HCT116 (cell line): ENCODE measurements around the gene LSM6. TPM values are rescaled to one million over a fixed set of nuclear protein-coding genes. Genes with fewer than 3 reads are reported as not detected.

Source experiments
- ATAC-seq: fragments of 200-7000 bp; cut with Tn5 transposase; 2 replicates; pipeline ENCODE4 v1.9.1; 2020; ENCODE audit warnings: mild to moderate bottlenecking, moderate library complexity
- BruUV-seq: library from RNA; stranded (reverse); fragments of 400-500 nt; replicated peaks from 2 replicates; lab custom pipeline; 2021; lab: Mats Ljungman, UMichigan
- CTCF ChIA-PET: fragments of 300-600 bp; sonication (Branson Sonifier 250); formaldehyde crosslinking; loops from one replicate; lab custom pipeline; 2021; ENCODE audit warnings: antibody characterized with exemption; lab: Charles Lee
- POLR2A ChIA-PET: fragments of 300-600, 350-600 bp; sonication (Branson Sonifier 250); formaldehyde crosslinking; loops from one replicate; lab custom pipeline; 2021; ENCODE audit warnings: antibody characterized with exemption; lab: Charles Lee
- RAD21 ChIA-PET, 2 experiments: fragments of 300-600 bp; sonication (Branson Sonifier 250); formaldehyde crosslinking; loops; one replicate each; lab custom pipeline; 2023; ENCODE audit warnings: low total read pairs in 2 of 2; ENCODE audit not compliant: uncharacterized antibody in 2 of 2, unreplicated experiment in 2 of 2, low non-redundant PET in 1 of 2; lab: Charles Lee
- DNase-seq: peaks from one replicate; pipeline ENCODE4 v3.0.0-alpha.2; 2010; ENCODE audit warnings: low read depth, low spot score
- H2AFZ ChIP-seq: fragments of 200-600 bp; shearing (Covaris generic), sonication (generic); 2 replicates; pipeline ENCODE4 v1.6.1; 2017; ENCODE audit warnings: low read depth, mixed run types, mixed read lengths, antibody characterized with exemption, low read length; ENCODE audit not compliant: poor library complexity, severe bottlenecking
- H3K27ac ChIP-seq: 2 replicates; pipeline ENCODE4 v1.5.1; 2012; ENCODE audit warnings: low read depth, low read length
- H3K27me3 ChIP-seq: fragments of 200-600 bp; sonication (generic); 2 replicates; pipeline ENCODE4 v1.6.1; 2016; ENCODE audit warnings: mixed run types, low read length, mixed read lengths; ENCODE audit not compliant: insufficient read depth
- H3K36me3 ChIP-seq, 2 experiments: fragments of 200-500 bp in 1 of 2; fragments of 200-600 bp in 1 of 2; sonication (Bioruptor generic) in 1 of 2; sonication (generic) in 1 of 2; 2 replicates each; pipeline versions ENCODE4 v1.5.1 to v1.6.1; 2014 to 2016; ENCODE audit warnings: low read length in 2 of 2, inconsistent platforms in 1 of 2, mixed read lengths in 1 of 2, mixed run types in 1 of 2; ENCODE audit not compliant: insufficient read depth in 2 of 2, control insufficient read depth in 1 of 2
- H3K4me1 ChIP-seq, 2 experiments: fragments of 200-600 bp in 1 of 2; sonication (generic) in 1 of 2; 2 replicates each; pipeline versions ENCODE4 v1.5.1 to v1.6.1; 2012 to 2017; ENCODE audit warnings: low read length in 2 of 2, inconsistent platforms in 1 of 2, mild to moderate bottlenecking in 1 of 2, mixed read lengths in 1 of 2, mixed run types in 1 of 2, moderate library complexity in 1 of 2; ENCODE audit not compliant: insufficient read depth in 2 of 2, control insufficient read depth in 1 of 2
- H3K4me2 ChIP-seq: fragments of 200-600 bp; sonication (generic); 2 replicates; pipeline ENCODE4 v1.6.1; 2017; ENCODE audit warnings: mixed run types, low read length, mixed read lengths
- H3K4me3 ChIP-seq, 2 experiments: fragments of 200-600 bp in 1 of 2; sonication (generic) in 1 of 2; replicated peaks in 1 of 2; 2 replicates each; pipeline ENCODE4 v1.5.1; 2011 to 2016; ENCODE audit warnings: low read length in 2 of 2, control low read depth in 1 of 2, low read depth in 1 of 2, mild to moderate bottlenecking in 1 of 2, mixed read lengths in 1 of 2, mixed run types in 1 of 2
- H3K79me2 ChIP-seq: fragments of 200-600 bp; sonication (generic); 2 replicates; pipeline ENCODE4 v1.6.1; 2017; ENCODE audit warnings: mild to moderate bottlenecking, mixed run types, low read length, moderate library complexity, mixed read lengths; ENCODE audit not compliant: insufficient read depth
- H3K9ac ChIP-seq: fragments of 200-600 bp; sonication (generic); 2 replicates; pipeline ENCODE4 v1.6.1; 2016; ENCODE audit warnings: low read length, mixed read lengths
- H3K9me2 ChIP-seq: fragments of 200-600 bp; sonication (generic), shearing (Covaris generic); 2 replicates; pipeline ENCODE4 v1.6.1; 2017; ENCODE audit warnings: mixed run types, mild to moderate bottlenecking, moderate library complexity; ENCODE audit not compliant: insufficient read depth
- H3K9me3 ChIP-seq, 2 experiments: fragments of 200-500 bp in 1 of 2; fragments of 200-600 bp in 1 of 2; sonication (Bioruptor generic) in 1 of 2; sonication (generic) in 1 of 2; 2 replicates each; pipeline ENCODE4 v1.6.1; 2014 to 2017; ENCODE audit warnings: low read length in 2 of 2, mixed read lengths in 2 of 2, inconsistent platforms in 1 of 2, low read depth in 1 of 2, mild to moderate bottlenecking in 1 of 2, mixed run types in 1 of 2, moderate library complexity in 1 of 2; ENCODE audit not compliant: control insufficient read depth in 1 of 2, insufficient read depth in 1 of 2
- H4K20me1 ChIP-seq: fragments of 200-600 bp; sonication (generic), shearing (Covaris generic); 2 replicates; pipeline ENCODE4 v1.6.1; 2017; ENCODE audit warnings: mixed run types, mild to moderate bottlenecking, moderate library complexity; ENCODE audit not compliant: insufficient read depth
- CBX3 ChIP-seq: IDR thresholded peaks from 2 replicates; pipeline ENCODE4 v1.6.1; 2012; ENCODE audit warnings: low read depth
- CEBPB ChIP-seq: IDR thresholded peaks from 2 replicates; pipeline ENCODE4 v1.6.1; 2012; ENCODE audit warnings: low read depth
- EGR1 ChIP-seq: IDR thresholded peaks from 2 replicates; pipeline ENCODE4 v1.6.1; 2012; ENCODE audit warnings: low read depth
- EZH2 ChIP-seq: fragments of 200-600 bp; sonication (generic); IDR thresholded peaks from 2 replicates; pipeline ENCODE4 v1.6.1; 2017; ENCODE audit warnings: antibody characterized with exemption, mixed run types
- EZH2phosphoT487 ChIP-seq: fragments of 200-600 bp; IDR thresholded peaks from 2 replicates; pipeline ENCODE4 v1.6.1; 2018; ENCODE audit warnings: antibody characterized with exemption, borderline replicate concordance
- FOSL1 ChIP-seq: IDR thresholded peaks from 2 replicates; pipeline ENCODE4 v1.6.1; 2012; ENCODE audit warnings: low read depth
- POLR2A ChIP-seq: IDR thresholded peaks from 2 replicates; pipeline ENCODE4 v1.7.0; 2011; ENCODE audit warnings: borderline replicate concordance; ENCODE audit not compliant: insufficient read depth, insufficient read length; ENCODE audit errors: extremely low read depth
- RAD21 ChIP-seq: IDR thresholded peaks from 2 replicates; pipeline ENCODE4 v1.6.1; 2012; ENCODE audit warnings: low read depth, mild to moderate bottlenecking
- SIN3A ChIP-seq: IDR thresholded peaks from 2 replicates; pipeline ENCODE4 v1.6.1; 2012; ENCODE audit warnings: low read depth
- SP1 ChIP-seq: IDR thresholded peaks from 2 replicates; pipeline ENCODE4 v1.6.1; 2012; ENCODE audit warnings: low read depth
- ZNF274 ChIP-seq: fragments of 200-500 bp; sonication (Bioruptor generic); IDR thresholded peaks from 2 replicates; pipeline ENCODE4 v1.6.1; 2014; ENCODE audit warnings: mild to moderate bottlenecking, low read depth, low read length, inconsistent platforms
- intact Hi-C: fragments of 100-400 bp; cut with micrococcal nuclease; formaldehyde crosslinking; loops from 2 replicates; pipeline ENCODE4 v1.10.0; 2022
- total RNA-seq: library from RNA; stranded (reverse); gene quantifications from one replicate; pipeline ENCODE4 v1.2.1, GENCODE V29; 2021; ENCODE audit not compliant: unreplicated experiment
- TF ChIP-seq, protein P1 (sequence below), 3 experiments: fragments of 200-600 bp in 1 of 3; sonication (generic) in 1 of 3; IDR thresholded peaks in 2 of 3; conservative IDR thresholded peaks in 1 of 3; 2 replicates each; pipeline ENCODE4 v1.5.1; 2012 to 2017; ENCODE audit warnings: low read depth in 2 of 3, low read length in 2 of 3, antibody characterized with exemption in 1 of 3, borderline replicate concordance in 1 of 3, control low read depth in 1 of 3, mild to moderate bottlenecking in 1 of 3, mixed read lengths in 1 of 3, mixed run types in 1 of 3, moderate library complexity in 1 of 3; ENCODE audit not compliant: insufficient read depth in 1 of 3
- TF ChIP-seq, protein P2 (sequence below): IDR thresholded peaks from 2 replicates; pipeline ENCODE4 v1.6.1; 2011; ENCODE audit warnings: mild to moderate bottlenecking, low read length, moderate library complexity; ENCODE audit not compliant: insufficient replicate concordance; ENCODE audit errors: extremely low read depth
- TF ChIP-seq, protein P3 (sequence below): IDR thresholded peaks from 2 replicates; pipeline ENCODE4 v1.6.1; 2012

Gene LSM6
- total RNA-seq, 1 experiment from 2014 or later = 57.4 TPM

DNA sequence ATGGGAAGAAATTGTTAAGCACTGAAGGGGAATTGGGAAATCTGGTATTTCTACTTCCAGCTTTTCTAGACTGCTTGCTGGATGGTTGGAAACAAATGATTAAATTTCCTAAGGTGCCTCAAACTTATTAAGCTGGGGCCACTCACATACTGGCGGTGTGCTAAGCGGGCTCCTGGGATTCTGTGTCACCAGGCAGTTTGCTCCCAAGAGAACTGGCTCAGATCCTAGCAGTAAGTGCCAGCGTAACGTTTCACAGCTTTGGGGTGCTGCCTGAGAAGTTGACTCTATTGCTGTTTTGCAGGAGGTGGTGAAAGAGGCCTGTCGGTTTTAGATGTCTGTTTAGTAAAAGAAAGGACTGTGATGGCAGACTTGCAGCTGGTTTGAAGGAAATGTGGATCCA lies 31.9 kb downstream of the LSM6 start:
- ATAC-seq = no peak
- RAD21 ChIA-PET = no interaction called here
- intact Hi-C loops = no loop called here
- Histone ChIP-seq H3K9me3 (no peaks in the 10 kb centered on the region), H3K27me3 (peaks cover 6% of the 10 kb centered on the region; the same call in 1 of the 2 replicates)
- CTCF ChIA-PET = no interaction called here
- TF ChIP-seq EZH2 (no peak), RAD21 (no peak), CBX3 (no peak), SIN3A (no peak)
- TF ChIP-seq, protein P1, sequence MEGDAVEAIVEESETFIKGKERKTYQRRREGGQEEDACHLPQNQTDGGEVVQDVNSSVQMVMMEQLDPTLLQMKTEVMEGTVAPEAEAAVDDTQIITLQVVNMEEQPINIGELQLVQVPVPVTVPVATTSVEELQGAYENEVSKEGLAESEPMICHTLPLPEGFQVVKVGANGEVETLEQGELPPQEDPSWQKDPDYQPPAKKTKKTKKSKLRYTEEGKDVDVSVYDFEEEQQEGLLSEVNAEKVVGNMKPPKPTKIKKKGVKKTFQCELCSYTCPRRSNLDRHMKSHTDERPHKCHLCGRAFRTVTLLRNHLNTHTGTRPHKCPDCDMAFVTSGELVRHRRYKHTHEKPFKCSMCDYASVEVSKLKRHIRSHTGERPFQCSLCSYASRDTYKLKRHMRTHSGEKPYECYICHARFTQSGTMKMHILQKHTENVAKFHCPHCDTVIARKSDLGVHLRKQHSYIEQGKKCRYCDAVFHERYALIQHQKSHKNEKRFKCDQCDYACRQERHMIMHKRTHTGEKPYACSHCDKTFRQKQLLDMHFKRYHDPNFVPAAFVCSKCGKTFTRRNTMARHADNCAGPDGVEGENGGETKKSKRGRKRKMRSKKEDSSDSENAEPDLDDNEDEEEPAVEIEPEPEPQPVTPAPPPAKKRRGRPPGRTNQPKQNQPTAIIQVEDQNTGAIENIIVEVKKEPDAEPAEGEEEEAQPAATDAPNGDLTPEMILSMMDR (IDR thresholded peaks at IDR 0.05 in 2 of 3, conservative IDR thresholded peaks at IDR 0.05 in 1 of 3; ENCODE audit: borderline replicate concordance in 1 of 3, insufficient read depth in 1 of 3, low read depth in 2 of 3, low read length in 2 of 3) = no peak
- TF ChIP-seq, all 23 proteins: peak for 0
- Histone ChIP-seq H2AFZ (no peak overlapping the region), H3K4me1 (no peaks in the 10 kb centered on the region), H3K36me3 (no peaks in the 10 kb centered on the region), H3K79me2 (no peaks in the 10 kb centered on the region), H3K9me2 (no peaks in the 10 kb centered on the region), H3K9ac (no peak overlapping the region), H3K4me3 (no peak overlapping the region), H3K27ac (no peak overlapping the region), H4K20me1 (no peaks in the 10 kb centered on the region), H3K4me2 (no peak overlapping the region)
- no peak for DNase-seq
- POLR2A ChIA-PET = interaction anchor here (0.5 kb wide), 1 partner anchor 8 kb away, joined by 3 read pairs; no protein-coding TSS in a partner anchor
- BruUV-seq = no TSS peak

DNA sequence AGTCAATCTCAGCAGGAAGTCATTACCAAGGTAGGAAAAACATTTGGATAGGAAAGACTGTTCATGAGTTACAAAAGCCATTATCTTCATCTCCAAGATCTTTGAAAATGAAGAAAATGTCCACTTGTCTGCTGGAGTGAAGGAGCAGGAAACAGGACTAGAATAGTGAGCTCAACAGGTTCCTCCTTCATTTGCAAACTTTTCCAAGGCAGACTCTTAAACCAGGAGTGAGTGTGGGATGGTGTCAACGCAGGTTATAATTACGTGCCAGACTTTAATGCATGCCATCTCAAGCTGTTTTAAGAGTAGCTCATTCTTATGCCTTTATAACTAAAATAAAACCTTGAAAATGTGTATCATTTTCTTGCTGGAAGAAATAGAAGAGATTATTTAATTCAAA lies 35.4 kb downstream of the LSM6 start:
- intact Hi-C loops = no loop called here
- DNase-seq (no peak), ATAC-seq (no peak)
- no TSS peak for BruUV-seq
- no peaks in the 10 kb centered on the region for H3K36me3 ChIP-seq
- H3K27ac ChIP-seq = no peak overlapping the region
- RAD21 ChIA-PET = no interaction called here
- H3K4me2 ChIP-seq = no peak overlapping the region
- H3K9ac ChIP-seq = no peak overlapping the region
- H3K9me2 ChIP-seq = no peaks in the 10 kb centered on the region
- no peaks in the 10 kb centered on the region for H3K9me3 ChIP-seq
- CTCF ChIA-PET = no interaction called here
- H2AFZ ChIP-seq = no peak overlapping the region
- H3K27me3 ChIP-seq = peaks cover 6% of the 10 kb centered on the region; the same call in 1 of the 2 replicates
- no peak overlapping the region for H3K4me3 ChIP-seq
- POLR2A ChIA-PET = no interaction called here
- no peaks in the 10 kb centered on the region for H3K4me1 ChIP-seq
- no peaks in the 10 kb centered on the region for H3K79me2 ChIP-seq
- H4K20me1 ChIP-seq = no peaks in the 10 kb centered on the region
- TF ChIP-seq EGR1 (no peak), CEBPB (no peak), ZNF274 (no peak), SP1 (no peak), FOSL1 (no peak), EZH2phosphoT487 (no peak), POLR2A (no peak), SIN3A (no peak)
- TF ChIP-seq, protein P2, sequence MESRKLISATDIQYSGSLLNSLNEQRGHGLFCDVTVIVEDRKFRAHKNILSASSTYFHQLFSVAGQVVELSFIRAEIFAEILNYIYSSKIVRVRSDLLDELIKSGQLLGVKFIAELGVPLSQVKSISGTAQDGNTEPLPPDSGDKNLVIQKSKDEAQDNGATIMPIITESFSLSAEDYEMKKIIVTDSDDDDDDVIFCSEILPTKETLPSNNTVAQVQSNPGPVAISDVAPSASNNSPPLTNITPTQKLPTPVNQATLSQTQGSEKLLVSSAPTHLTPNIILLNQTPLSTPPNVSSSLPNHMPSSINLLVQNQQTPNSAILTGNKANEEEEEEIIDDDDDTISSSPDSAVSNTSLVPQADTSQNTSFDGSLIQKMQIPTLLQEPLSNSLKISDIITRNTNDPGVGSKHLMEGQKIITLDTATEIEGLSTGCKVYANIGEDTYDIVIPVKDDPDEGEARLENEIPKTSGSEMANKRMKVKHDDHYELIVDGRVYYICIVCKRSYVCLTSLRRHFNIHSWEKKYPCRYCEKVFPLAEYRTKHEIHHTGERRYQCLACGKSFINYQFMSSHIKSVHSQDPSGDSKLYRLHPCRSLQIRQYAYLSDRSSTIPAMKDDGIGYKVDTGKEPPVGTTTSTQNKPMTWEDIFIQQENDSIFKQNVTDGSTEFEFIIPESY = no peak
- TF ChIP-seq, protein P3, sequence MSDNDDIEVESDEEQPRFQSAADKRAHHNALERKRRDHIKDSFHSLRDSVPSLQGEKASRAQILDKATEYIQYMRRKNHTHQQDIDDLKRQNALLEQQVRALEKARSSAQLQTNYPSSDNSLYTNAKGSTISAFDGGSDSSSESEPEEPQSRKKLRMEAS = no peak
